Measurements from ENCODE around the gene DDX60.

GRCh38 chr4:168221301-168221700 lies 97.3 kb downstream of the DDX60 start:
- TF ChIP-seq POLR2A (IDR thresholded peaks at IDR 0.05; ENCODE audit: low read depth) = no peak
- TF ChIP-seq EP300 (IDR thresholded peaks at IDR 0.05) = no peak
